ENCODE results near the gene LARP1.

GRCh38 chr5:154741415-154741814 is 13.8 kb upstream of the LARP1 start:
- TF ChIP-seq CTCF (IDR thresholded peaks at IDR 0.05; ENCODE audit: insufficient read depth, low read depth, low read length) (no peak), EZH2 (IDR thresholded peaks at IDR 0.05; ENCODE audit: insufficient read depth, low read length) (no peak)

All from astrocyte (in vitro differentiated cells and primary cell).